ENCODE data around the gene KANK4.

DNA sequence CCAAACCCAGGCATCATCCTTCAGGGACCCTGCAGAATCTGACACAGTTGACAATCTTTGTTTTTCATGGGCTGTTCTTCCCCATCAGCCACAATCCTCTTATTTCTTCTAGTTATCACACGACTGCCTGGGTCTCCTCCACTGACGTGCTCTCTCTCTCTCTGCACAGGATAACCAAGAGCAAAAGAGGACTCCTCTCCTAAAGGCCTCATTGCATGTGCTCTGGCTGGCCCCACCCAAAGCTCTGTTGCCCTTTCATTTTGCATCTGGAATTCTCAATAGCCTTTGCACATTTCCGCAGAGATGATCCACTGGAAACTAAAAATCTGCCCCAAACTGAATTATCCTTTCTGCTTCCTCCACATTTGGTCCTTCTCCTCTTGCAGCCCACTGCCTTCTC is 58.5 kb downstream of the KANK4 start:
- TF ChIP-seq, protein P1, sequence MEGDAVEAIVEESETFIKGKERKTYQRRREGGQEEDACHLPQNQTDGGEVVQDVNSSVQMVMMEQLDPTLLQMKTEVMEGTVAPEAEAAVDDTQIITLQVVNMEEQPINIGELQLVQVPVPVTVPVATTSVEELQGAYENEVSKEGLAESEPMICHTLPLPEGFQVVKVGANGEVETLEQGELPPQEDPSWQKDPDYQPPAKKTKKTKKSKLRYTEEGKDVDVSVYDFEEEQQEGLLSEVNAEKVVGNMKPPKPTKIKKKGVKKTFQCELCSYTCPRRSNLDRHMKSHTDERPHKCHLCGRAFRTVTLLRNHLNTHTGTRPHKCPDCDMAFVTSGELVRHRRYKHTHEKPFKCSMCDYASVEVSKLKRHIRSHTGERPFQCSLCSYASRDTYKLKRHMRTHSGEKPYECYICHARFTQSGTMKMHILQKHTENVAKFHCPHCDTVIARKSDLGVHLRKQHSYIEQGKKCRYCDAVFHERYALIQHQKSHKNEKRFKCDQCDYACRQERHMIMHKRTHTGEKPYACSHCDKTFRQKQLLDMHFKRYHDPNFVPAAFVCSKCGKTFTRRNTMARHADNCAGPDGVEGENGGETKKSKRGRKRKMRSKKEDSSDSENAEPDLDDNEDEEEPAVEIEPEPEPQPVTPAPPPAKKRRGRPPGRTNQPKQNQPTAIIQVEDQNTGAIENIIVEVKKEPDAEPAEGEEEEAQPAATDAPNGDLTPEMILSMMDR (IDR thresholded peaks at IDR 0.05) = no peak
- no peak for TF ChIP-seq POLR2A (IDR thresholded peaks at IDR 0.05)

Measured in uterus (tissue), 2 donors.